HL-60 (cell line): Measurements from ENCODE around the gene CNTNAP3B.
"Not testable (repeated sequence)": the region's sequence is repeated elsewhere in the genome, so short reads cannot be mapped to it uniquely, and the experiment has no call there.

Experiments
- GABPA ChIP-seq: IDR thresholded peaks from 2 replicates; pipeline ENCODE4 v1.6.1; 2012; ENCODE audit warnings: low read depth
- POLR2AphosphoS5 ChIP-seq: IDR thresholded peaks from 2 replicates; pipeline ENCODE4 v1.6.1; 2012; ENCODE audit warnings: low read depth
- SPI1 ChIP-seq: IDR thresholded peaks from 2 replicates; pipeline ENCODE4 v1.6.1; 2012; ENCODE audit warnings: low read depth, mild to moderate bottlenecking, borderline replicate concordance
- TF ChIP-seq, protein P1 (sequence below): IDR thresholded peaks from one replicate; pipeline ENCODE4 v1.5.1; 2011; ENCODE audit warnings: low read length, control low read depth, inconsistent platforms; ENCODE audit not compliant: insufficient read depth
- TF ChIP-seq, protein P2 (sequence below): IDR thresholded peaks from 2 replicates; pipeline ENCODE4 v1.6.1; 2012; ENCODE audit warnings: low read depth; ENCODE audit not compliant: insufficient replicate concordance

DNA sequence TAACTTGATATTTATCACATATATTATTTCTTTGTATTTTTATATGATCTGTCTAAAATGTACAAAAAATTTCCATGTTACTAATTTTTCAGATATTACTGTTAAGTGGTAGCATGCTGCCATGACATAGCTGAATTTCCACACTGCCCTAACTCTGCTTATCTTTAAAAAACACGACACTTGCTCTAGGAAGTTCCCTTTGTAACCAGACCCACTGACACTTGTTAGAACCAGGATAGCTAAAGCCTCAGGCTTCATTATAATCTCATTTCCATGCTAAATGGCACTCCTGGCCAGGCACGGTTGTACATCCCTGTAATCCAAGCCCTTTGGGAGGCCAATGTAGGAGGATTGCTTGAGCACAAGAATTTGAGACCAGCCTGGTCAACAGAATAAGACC is 273.8 kb downstream of the CNTNAP3B start:
- TF ChIP-seq, protein P1, sequence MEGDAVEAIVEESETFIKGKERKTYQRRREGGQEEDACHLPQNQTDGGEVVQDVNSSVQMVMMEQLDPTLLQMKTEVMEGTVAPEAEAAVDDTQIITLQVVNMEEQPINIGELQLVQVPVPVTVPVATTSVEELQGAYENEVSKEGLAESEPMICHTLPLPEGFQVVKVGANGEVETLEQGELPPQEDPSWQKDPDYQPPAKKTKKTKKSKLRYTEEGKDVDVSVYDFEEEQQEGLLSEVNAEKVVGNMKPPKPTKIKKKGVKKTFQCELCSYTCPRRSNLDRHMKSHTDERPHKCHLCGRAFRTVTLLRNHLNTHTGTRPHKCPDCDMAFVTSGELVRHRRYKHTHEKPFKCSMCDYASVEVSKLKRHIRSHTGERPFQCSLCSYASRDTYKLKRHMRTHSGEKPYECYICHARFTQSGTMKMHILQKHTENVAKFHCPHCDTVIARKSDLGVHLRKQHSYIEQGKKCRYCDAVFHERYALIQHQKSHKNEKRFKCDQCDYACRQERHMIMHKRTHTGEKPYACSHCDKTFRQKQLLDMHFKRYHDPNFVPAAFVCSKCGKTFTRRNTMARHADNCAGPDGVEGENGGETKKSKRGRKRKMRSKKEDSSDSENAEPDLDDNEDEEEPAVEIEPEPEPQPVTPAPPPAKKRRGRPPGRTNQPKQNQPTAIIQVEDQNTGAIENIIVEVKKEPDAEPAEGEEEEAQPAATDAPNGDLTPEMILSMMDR = not testable (repeated sequence)
- not testable (repeated sequence) for TF ChIP-seq POLR2AphosphoS5, SPI1, GABPA
- TF ChIP-seq, protein P2, sequence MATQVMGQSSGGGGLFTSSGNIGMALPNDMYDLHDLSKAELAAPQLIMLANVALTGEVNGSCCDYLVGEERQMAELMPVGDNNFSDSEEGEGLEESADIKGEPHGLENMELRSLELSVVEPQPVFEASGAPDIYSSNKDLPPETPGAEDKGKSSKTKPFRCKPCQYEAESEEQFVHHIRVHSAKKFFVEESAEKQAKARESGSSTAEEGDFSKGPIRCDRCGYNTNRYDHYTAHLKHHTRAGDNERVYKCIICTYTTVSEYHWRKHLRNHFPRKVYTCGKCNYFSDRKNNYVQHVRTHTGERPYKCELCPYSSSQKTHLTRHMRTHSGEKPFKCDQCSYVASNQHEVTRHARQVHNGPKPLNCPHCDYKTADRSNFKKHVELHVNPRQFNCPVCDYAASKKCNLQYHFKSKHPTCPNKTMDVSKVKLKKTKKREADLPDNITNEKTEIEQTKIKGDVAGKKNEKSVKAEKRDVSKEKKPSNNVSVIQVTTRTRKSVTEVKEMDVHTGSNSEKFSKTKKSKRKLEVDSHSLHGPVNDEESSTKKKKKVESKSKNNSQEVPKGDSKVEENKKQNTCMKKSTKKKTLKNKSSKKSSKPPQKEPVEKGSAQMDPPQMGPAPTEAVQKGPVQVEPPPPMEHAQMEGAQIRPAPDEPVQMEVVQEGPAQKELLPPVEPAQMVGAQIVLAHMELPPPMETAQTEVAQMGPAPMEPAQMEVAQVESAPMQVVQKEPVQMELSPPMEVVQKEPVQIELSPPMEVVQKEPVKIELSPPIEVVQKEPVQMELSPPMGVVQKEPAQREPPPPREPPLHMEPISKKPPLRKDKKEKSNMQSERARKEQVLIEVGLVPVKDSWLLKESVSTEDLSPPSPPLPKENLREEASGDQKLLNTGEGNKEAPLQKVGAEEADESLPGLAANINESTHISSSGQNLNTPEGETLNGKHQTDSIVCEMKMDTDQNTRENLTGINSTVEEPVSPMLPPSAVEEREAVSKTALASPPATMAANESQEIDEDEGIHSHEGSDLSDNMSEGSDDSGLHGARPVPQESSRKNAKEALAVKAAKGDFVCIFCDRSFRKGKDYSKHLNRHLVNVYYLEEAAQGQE = not testable (repeated sequence)
